Measurements from ENCODE around the gene SYNPR.

SYNPR gene

GRCh38 chr3:63556401-63556800 lies 278.3 kb downstream of the SYNPR start:
- no peak for DNase-seq (ENCODE audit: low read depth)

- no peak for DNase-seq (ENCODE audit: low read depth)
Measured at GRCh38 chr3:63557912-63558311, 279.8 kb downstream of the SYNPR start.

DNA sequence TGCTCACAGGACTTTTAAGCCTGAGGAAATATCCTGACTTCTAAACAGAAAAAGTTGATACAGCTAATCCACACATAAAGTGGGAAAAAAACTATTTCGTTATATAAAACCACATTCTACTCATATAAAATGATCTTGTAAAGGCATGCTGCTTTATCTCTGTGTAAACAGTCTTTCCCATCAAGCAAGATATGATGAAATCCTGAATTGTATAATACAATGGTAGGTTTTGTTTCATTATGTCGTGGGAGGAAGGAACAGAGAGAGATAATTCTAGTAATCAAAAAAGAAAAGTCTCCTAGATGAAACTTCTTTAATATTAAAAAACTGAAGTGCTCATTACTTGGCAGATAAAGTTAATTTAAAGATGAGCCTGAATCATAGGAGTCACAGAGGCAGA lies 281.8 kb downstream of the SYNPR start:
- DNase-seq (ENCODE audit: low read depth): no peak

DNA sequence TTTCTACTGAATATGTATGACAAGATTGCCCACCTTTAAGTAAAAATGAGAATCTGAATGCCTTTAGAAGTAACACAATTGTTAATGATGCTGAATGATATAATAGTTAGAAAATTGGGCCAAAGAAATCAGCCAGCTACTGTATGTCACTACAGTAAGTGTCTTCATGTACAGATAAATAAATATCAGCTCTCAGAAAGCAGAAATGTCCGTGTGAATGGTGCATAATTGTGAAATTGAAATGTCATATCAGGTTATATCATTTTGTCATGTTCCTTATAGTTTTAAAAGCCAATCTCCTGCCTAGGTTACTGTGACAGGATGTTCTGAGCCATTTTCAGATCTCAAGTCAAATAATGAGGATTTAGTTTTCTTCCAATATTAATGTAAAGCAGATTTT lies 283.8 kb downstream of the SYNPR start:
- DNase-seq (ENCODE audit: low read depth): no peak

- DNase-seq (ENCODE audit: low read depth): no peak
Measured at GRCh38 chr3:63562323-63562722, 284.2 kb downstream of the SYNPR start.

- DNase-seq (ENCODE audit: low read depth): no peak
Measured at GRCh38 chr3:63563572-63563971, 285.5 kb downstream of the SYNPR start.

GRCh38 chr3:63565220-63565619 lies 287.1 kb downstream of the SYNPR start:
- no peak for DNase-seq (ENCODE audit: low read depth)

GRCh38 chr3:63571682-63572081 lies 293.6 kb downstream of the SYNPR start:
- DNase-seq (ENCODE audit: low read depth): no peak

DNA sequence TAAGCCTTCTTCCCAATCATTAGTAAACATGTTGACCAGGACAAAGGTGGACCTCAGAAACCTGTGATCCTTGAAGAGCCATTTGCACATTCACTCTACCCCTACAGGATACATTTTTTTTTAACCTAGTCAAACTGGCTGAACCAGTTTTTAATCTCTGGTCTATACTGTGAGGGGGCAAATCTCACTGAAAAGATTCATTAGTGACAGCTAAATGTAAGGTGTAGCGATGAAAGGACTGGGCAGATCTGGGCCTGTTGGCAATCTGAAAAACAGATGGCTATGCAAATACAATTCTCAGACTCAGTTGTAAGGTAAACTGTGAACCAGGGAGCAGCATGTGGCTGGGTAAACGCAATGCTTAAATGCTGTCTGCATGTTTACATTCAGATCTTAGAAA lies 298.7 kb downstream of the SYNPR start:
- no peak for DNase-seq (ENCODE audit: low read depth)

- DNase-seq (ENCODE audit: low read depth): no peak
Measured at GRCh38 chr3:63578858-63579257, 300.8 kb downstream of the SYNPR start.

DNA sequence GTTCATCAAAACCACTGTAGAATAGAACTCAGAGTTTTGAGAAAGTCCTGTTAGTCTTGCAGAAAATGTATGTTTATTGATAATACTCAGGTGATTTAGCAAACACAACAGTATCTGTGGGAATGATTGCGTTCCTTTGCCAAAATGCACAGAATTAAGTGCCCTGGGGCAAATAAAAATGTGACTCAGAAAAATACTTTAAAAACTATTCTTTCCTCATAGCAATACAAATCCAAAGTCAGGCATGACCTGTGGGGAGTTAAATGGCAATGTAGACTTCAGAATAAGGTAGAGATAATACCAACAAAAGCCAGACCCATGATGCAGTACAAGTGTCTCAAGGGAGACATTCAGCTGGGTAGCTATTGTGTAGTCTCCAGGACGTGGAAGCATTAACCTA lies 302.0 kb downstream of the SYNPR start:
- DNase-seq (ENCODE audit: low read depth): no peak

GRCh38 chr3:63582943-63583500 lies 304.9 kb downstream of the SYNPR start:
- no peak for DNase-seq (ENCODE audit: low read depth)

DNA sequence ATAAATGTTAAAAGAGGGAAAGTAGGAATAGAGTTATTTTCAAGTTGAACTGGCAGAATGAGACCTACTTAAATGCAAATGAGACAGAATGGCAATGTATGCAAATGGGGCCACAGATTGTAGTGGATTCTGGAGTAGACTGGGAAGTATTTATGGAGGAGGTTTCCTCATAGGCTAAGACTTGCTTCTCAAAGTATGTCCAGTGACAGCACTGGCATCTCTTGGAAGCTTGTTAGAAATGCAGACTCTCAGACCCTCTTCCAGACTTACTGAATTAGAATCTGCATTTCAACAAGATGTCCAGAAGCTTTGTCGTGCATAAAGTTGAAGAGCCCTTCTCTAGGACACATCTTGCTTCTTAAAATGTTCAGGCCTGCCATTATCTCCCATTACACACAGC lies 306.6 kb downstream of the SYNPR start:
- no peak for DNase-seq (ENCODE audit: low read depth)

- no peak for DNase-seq (ENCODE audit: low read depth)
Measured at GRCh38 chr3:63585927-63586326, 307.8 kb downstream of the SYNPR start.

DNA sequence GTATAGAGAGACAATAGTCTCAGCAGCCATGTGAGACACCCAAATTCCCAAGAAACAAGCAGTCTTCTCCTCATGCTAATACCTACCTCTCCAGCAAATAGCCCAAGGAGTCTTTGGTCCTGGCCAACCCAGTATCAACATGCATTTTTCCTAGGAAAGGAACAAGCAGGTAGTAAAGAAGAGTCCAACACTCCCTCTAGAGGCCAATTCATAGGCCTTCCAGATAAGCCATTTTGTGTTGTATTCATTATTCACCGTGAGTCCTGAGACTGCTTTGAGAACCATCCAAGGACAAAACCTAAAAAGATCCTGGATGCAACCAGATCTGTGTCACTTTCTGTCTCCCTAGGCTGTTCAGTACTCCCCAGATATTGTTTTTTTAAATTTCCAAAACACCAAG lies 310.8 kb downstream of the SYNPR start:
- DNase-seq (ENCODE audit: low read depth): no peak

DNA sequence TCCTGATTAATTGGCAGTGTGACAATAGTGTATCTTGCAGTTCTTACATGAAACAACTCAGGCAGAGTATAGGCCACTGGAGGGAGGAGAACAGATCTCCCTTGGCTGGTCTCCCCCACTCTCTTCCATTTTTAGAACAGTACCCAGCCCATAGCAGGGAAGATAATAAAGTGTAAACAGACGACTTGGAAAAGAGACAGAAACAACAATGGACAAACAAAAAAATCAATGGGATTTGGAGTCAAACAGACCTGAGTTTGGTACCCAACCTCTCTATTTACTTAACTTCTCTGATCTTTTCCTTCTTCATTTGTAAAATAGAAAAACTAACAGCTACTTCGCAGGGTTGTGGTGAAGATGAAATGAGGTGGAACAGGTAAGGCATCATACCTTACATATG lies 315.7 kb downstream of the SYNPR start:
- no peak for DNase-seq (ENCODE audit: low read depth)

- DNase-seq (ENCODE audit: low read depth): no peak
Measured at GRCh38 chr3:63595221-63595620, 317.1 kb downstream of the SYNPR start.

DNA sequence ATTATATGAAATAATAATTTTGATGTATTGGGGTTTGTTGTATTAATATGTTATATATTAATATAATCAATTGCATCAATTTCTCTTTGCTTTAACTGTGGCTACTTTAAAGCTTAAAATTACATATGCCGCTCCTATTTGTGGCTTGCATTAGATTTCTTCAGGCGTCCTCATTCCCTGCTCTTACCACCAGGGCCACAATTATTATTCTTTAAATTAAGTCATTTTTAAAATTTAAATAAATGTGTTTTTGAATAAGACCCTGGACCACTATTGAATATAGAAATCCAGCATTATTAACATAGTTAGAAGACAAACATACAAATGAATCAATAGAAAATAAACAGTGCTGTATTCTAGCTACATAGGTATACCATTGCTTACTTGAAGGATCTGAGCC lies 318.9 kb downstream of the SYNPR start:
- no peak for DNase-seq (ENCODE audit: low read depth)

- no peak for DNase-seq (ENCODE audit: low read depth)
Measured at GRCh38 chr3:63607716-63608115, 329.6 kb downstream of the SYNPR start.

DNA sequence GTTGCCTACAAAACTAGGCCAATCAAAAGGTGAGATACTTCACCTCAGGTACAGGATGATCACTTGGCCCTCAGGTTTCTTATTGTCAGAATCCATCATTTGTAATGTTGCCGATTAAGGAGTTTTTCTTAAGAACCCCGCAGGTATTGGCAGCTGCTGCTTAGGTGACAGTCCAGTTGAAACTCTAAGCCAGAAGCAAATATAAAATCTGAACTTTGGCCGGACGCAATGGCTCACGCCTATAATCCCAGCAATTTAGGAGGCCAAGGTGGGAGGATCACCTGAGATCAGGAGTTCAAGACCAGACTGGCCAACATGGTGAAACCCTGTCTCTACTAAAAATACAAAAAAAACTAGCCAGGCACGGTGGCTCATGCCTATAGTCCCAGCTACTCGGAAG lies 331.3 kb downstream of the SYNPR start:
- no peak for DNase-seq (ENCODE audit: low read depth)

GRCh38 chr3:63609834-63610233 lies 331.7 kb downstream of the SYNPR start:
- DNase-seq (ENCODE audit: low read depth): no peak

GRCh38 chr3:63611382-63611781 lies 333.3 kb downstream of the SYNPR start:
- DNase-seq (ENCODE audit: low read depth): peak; percentile 1

GRCh38 chr3:63613561-63613960 lies 335.5 kb downstream of the SYNPR start:
- DNase-seq (ENCODE audit: low read depth): no peak

- DNase-seq (ENCODE audit: low read depth): no peak
Measured at GRCh38 chr3:63617391-63617790, 339.3 kb downstream of the SYNPR start.
